Esophagus muscularis mucosa (tissue), 4 donors: Measurements from ENCODE around the gene SKI. TPM values are rescaled to one million over a fixed set of nuclear protein-coding genes. Genes with fewer than 3 reads are reported as not detected.

Experiments used
- DNase-seq: peaks from one replicate; pipeline ENCODE4 v3.0.0-alpha.2; 2017; ENCODE audit errors: extremely low spot score
- H3K27ac ChIP-seq, 4 donors: fragments of 200-600 bp; sonication (generic); replicated peaks in 1 of 4; 1 replicate in 3 of 4; 2 replicates in 1 of 4; pipeline ENCODE4 v1.5.1; 2016 to 2019; ENCODE audit warnings: mild to moderate bottlenecking in 1 of 4
- H3K27me3 ChIP-seq, 4 donors: fragments of 200-600 bp; sonication (generic); one replicate each; pipeline versions ENCODE4 v1.5.1 to v1.6.0; 2016 to 2019
- H3K36me3 ChIP-seq, 4 donors: fragments of 200-600 bp; sonication (generic); one replicate each; pipeline ENCODE4 v1.5.1; 2016 to 2019
- H3K4me1 ChIP-seq, 4 donors: fragments of 200-600 bp; sonication (generic); one replicate each; pipeline ENCODE4 v1.5.1; 2016 to 2019
- H3K4me3 ChIP-seq, 4 donors: fragments of 200-600 bp; sonication (generic); 1 replicate in 2 of 4; 2 replicates in 2 of 4; pipeline ENCODE4 v1.5.1; 2016 to 2019; ENCODE audit warnings: mild to moderate bottlenecking in 4 of 4, moderate library complexity in 1 of 4
- H3K9me3 ChIP-seq, 4 donors: fragments of 200-600 bp; sonication (generic); 1 replicate in 3 of 4; 2 replicates in 1 of 4; pipeline ENCODE4 v1.5.1; 2016 to 2019
- EP300 ChIP-seq: sonication (generic); formaldehyde crosslinking; IDR thresholded peaks from one replicate; pipeline ENCODE4 v1.6.1; 2017; ENCODE audit warnings: antibody characterized with exemption
- POLR2A ChIP-seq: fragments of 450-650 bp; IDR thresholded peaks from one replicate; pipeline ENCODE4 v1.6.1; 2017; ENCODE audit warnings: antibody characterized with exemption, moderate library complexity, mild to moderate bottlenecking, low read depth
- POLR2AphosphoS5 ChIP-seq, 2 donors: sonication (generic); formaldehyde crosslinking; IDR thresholded peaks; one replicate each; pipeline ENCODE4 v1.6.1; 2017; ENCODE audit warnings: antibody characterized with exemption in 2 of 2
- WGBS: methylation state at CpG from one replicate; pipeline ENCODE4 v1.1.5; 2018; 5-methylcytosine and 5-hydroxymethylcytosine counted together
- intact Hi-C: fragments of 100-400 bp; cut with DNase I; formaldehyde crosslinking; loops from one replicate; pipeline ENCODE4 v1.15.1; 2023
- total RNA-seq, 4 donors: library from RNA; depleted of rRNA; stranded (reverse); fragments of >200 nt; gene quantifications; one replicate each; pipeline versions ENCODE4 v1.1.0 to v1.2.1, GENCODE V29; 2016
- TF ChIP-seq, protein P1 (sequence below), 3 experiments: fragments of 200-600 bp in 2 of 3; fragments of 450-650 bp in 1 of 3; sonication (generic) in 2 of 3; IDR thresholded peaks; one replicate each; pipeline ENCODE4 v1.5.1; 2017 to 2019; ENCODE audit warnings: antibody characterized with exemption in 3 of 3, mild to moderate bottlenecking in 2 of 3, moderate library complexity in 1 of 3

SKI gene
- total RNA-seq, 4 donors from 2014 or later = 70.1 to 190 (median 124) TPM

DNA sequence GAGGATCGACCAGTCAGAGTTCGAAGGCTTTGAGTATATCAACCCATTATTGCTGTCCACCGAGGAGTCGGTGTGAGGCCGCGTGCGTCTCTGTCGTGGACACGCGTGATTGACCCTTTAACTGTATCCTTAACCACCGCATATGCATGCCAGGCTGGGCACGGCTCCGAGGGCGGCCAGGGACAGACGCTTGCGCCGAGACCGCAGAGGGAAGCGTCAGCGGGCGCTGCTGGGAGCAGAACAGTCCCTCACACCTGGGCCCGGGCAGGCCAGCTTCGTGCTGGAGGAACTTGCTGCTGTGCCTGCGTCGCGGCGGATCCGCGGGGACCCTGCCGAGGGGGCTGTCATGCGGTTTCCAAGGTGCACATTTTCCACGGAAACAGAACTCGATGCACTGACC lies 43.2 kb upstream of the SKI start:
- TF ChIP-seq, protein P1, sequence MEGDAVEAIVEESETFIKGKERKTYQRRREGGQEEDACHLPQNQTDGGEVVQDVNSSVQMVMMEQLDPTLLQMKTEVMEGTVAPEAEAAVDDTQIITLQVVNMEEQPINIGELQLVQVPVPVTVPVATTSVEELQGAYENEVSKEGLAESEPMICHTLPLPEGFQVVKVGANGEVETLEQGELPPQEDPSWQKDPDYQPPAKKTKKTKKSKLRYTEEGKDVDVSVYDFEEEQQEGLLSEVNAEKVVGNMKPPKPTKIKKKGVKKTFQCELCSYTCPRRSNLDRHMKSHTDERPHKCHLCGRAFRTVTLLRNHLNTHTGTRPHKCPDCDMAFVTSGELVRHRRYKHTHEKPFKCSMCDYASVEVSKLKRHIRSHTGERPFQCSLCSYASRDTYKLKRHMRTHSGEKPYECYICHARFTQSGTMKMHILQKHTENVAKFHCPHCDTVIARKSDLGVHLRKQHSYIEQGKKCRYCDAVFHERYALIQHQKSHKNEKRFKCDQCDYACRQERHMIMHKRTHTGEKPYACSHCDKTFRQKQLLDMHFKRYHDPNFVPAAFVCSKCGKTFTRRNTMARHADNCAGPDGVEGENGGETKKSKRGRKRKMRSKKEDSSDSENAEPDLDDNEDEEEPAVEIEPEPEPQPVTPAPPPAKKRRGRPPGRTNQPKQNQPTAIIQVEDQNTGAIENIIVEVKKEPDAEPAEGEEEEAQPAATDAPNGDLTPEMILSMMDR (IDR thresholded peaks at IDR 0.05) = no peak
- TF ChIP-seq EP300 (no peak), POLR2AphosphoS5 (IDR thresholded peaks at IDR 0.05) (no peak), POLR2A (no peak)
- H3K4me1 ChIP-seq = peaks cover 3 to 9% (median 7%) of the 10 kb centered on the region in 4 donors
- no peak overlapping the region for H3K27ac ChIP-seq
- H3K36me3 ChIP-seq = peaks cover 0 to 40% (median 24%) of the 10 kb centered on the region in 4 donors
- DNase-seq = no peak
- intact Hi-C loops = no loop called here
- H3K4me3 ChIP-seq = no peak overlapping the region
- no peaks in the 10 kb centered on the region for H3K27me3 ChIP-seq
- 94% methylated on average over 13 of the region's 33 CpGs for whole genome bisulfite sequencing
- no peaks in the 10 kb centered on the region for H3K9me3 ChIP-seq

GRCh38 chr1:2185880-2186855 lies 42.0 kb upstream of the SKI start:
- intact Hi-C loops = no loop called here
- Histone ChIP-seq H3K9me3 (no peaks in the 10 kb centered on the region), H3K4me3 (no peak overlapping the region), H3K36me3 (peaks cover 0 to 31% (median 20%) of the 10 kb centered on the region in 4 donors), H3K4me1 (peaks cover 16 to 21% (median 20%) of the 10 kb centered on the region in 4 donors), H3K27ac (no peak overlapping the region), H3K27me3 (no peaks in the 10 kb centered on the region)
- no peak for DNase-seq
- 86% methylated on average over 25 of the region's 38 CpGs for WGBS
- TF ChIP-seq POLR2AphosphoS5 (IDR thresholded peaks at IDR 0.05) (no peak), EP300 (no peak), POLR2A (no peak)
- TF ChIP-seq, protein P1 (IDR thresholded peaks at IDR 0.05) = no peak

DNA sequence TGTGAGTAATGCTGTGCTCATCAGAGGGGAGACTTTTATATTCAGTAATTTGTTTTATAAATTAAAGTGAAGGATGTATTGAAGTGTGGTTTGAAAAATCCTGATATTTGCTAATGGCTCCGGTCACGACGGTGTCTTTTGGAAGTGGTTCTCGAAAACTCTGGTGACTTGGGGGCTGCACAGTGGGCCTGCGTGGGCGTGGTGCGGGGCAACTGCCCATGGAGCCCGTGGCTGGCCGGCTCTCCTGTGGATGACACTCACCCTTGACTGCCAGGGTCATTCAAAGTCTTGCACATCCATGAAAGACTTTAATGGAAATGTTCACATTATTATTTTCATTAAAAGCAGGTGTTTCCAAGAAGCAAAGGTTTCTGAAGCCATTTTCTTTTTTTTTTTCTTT lies 41.2 kb upstream of the SKI start:
- TF ChIP-seq, protein P1 (IDR thresholded peaks at IDR 0.05) = no peak
- TF ChIP-seq POLR2AphosphoS5 (IDR thresholded peaks at IDR 0.05) = no peak
- TF ChIP-seq EP300 = no peak
- TF ChIP-seq POLR2A = no peak
- WGBS = 92% methylated on average over 9 of the region's 9 CpGs
- H3K36me3 ChIP-seq = peaks cover 0 to 31% (median 20%) of the 10 kb centered on the region in 4 donors
- H3K9me3 ChIP-seq = no peaks in the 10 kb centered on the region
- intact Hi-C loops = no loop called here
- no peak for DNase-seq
- no peaks in the 10 kb centered on the region for H3K27me3 ChIP-seq
- no peak overlapping the region for H3K4me3 ChIP-seq
- H3K27ac ChIP-seq = no peak overlapping the region
- peaks cover 23 to 29% (median 27%) of the 10 kb centered on the region in 4 donors for H3K4me1 ChIP-seq

- Histone ChIP-seq H3K27me3 (no peaks in the 10 kb centered on the region), H3K9me3 (no peaks in the 10 kb centered on the region), H3K27ac (peak overlapping the region in 1 of 4 donors; percentile 97), H3K4me1 (peaks cover 30 to 36% (median 34%) of the 10 kb centered on the region in 4 donors), H3K4me3 (no peak overlapping the region), H3K36me3 (peaks cover 0 to 31% (median 20%) of the 10 kb centered on the region in 4 donors)
- intact Hi-C loops = no loop called here
- no peak for DNase-seq
- TF ChIP-seq POLR2A (no peak), EP300 (no peak), POLR2AphosphoS5 (IDR thresholded peaks at IDR 0.05) (no peak)
- TF ChIP-seq, protein P1 (IDR thresholded peaks at IDR 0.05) = no peak
- 87% methylated on average over 12 of the region's 13 CpGs for WGBS
Measured at GRCh38 chr1:2187619-2188018, 40.5 kb upstream of the SKI start.
